HepG2 (cell line): Measurements from ENCODE around the gene SGPL1. TPM values are rescaled to one million over a fixed set of nuclear protein-coding genes. Genes with fewer than 3 reads are reported as not detected.

ENCODE experiments used
- BCL6 ChIP-seq: IDR thresholded peaks from 2 replicates; pipeline ENCODE4 v1.6.1; 2016; ENCODE audit warnings: missing genetic modification reagents, missing compliant biosample characterization
- BHLHE40 ChIP-seq: IDR thresholded peaks from 2 replicates; pipeline ENCODE4 v1.6.1; 2011; ENCODE audit warnings: low read length, improper control_type of control experiment
- CEBPB ChIP-seq: IDR thresholded peaks from 2 replicates; pipeline ENCODE4 v1.6.1; 2011; ENCODE audit warnings: low read depth, low read length, improper control_type of control experiment, borderline replicate concordance
- ERF ChIP-seq: IDR thresholded peaks from 2 replicates; pipeline ENCODE4 v1.6.1; 2018; ENCODE audit warnings: missing biosample characterization, missing genetic modification reagents
- IRF2 ChIP-seq: IDR thresholded peaks from 2 replicates; pipeline ENCODE4 v1.6.1; 2018; ENCODE audit warnings: missing genetic modification reagents, missing compliant biosample characterization
- KAT8 ChIP-seq: IDR thresholded peaks from 2 replicates; pipeline ENCODE4 v1.6.1; 2016; ENCODE audit warnings: missing genetic modification reagents, missing compliant biosample characterization
- NFKB2 ChIP-seq: sonication (generic); formaldehyde crosslinking; IDR thresholded peaks from 2 replicates; pipeline ENCODE4 v1.4.0; 2020; ENCODE audit warnings: missing genetic modification reagents, borderline replicate concordance
- RXRB ChIP-seq: IDR thresholded peaks from 2 replicates; pipeline ENCODE4 v1.6.1; 2016; ENCODE audit warnings: borderline replicate concordance, missing genetic modification reagents, missing compliant biosample characterization
- SP4 ChIP-seq: sonication (generic); formaldehyde crosslinking; IDR thresholded peaks from 2 replicates; pipeline ENCODE4 v1.8.1; 2023; ENCODE audit warnings: mild to moderate bottlenecking, missing genetic modification reagents
- ZFX ChIP-seq: sonication (generic); formaldehyde crosslinking; IDR thresholded peaks from 2 replicates; pipeline ENCODE4 v1.4.0; 2020; ENCODE audit warnings: mild to moderate bottlenecking, low read depth, missing genetic modification reagents, moderate library complexity
- ZNF614 ChIP-seq: IDR thresholded peaks from 2 replicates; pipeline ENCODE4 v1.6.1; 2018; ENCODE audit warnings: missing biosample characterization, missing genetic modification reagents, inconsistent platforms, borderline replicate concordance
- polyA plus RNA-seq, 8 experiments: library from polyadenylated mRNA; depleted of rRNA in 3 of 8; stranded (reverse) in 7 of 8; unstranded in 1 of 8; fragments of >200 nt; fragmentation: Illumina TruSeq in 4 of 8; extraction: Trizol in 4 of 8; gene quantifications; 2 replicates each; pipeline versions ENCODE4 v1.2.1 to v1.2.3, GENCODE V29; 2011 to 2016; ENCODE audit warnings: low read depth in 4 of 8, missing spikeins in 1 of 8, mixed read lengths in 1 of 8; ENCODE audit not compliant: insufficient read depth in 1 of 8
- total RNA-seq, 5 experiments: library from RNA; depleted of rRNA; stranded (reverse); fragments of >200 nt; fragmentation: Illumina TruSeq; extraction: Trizol; gene quantifications; 2 replicates each; pipeline ENCODE4 v1.2.3, GENCODE V29; 2016; ENCODE audit warnings: low read depth in 1 of 5
- TF ChIP-seq, protein P1 (sequence below): sonication (generic); formaldehyde crosslinking; IDR thresholded peaks from 2 replicates; pipeline ENCODE4 v1.5.0; 2020; ENCODE audit warnings: mild to moderate bottlenecking, missing genetic modification reagents, moderate library complexity
- TF ChIP-seq, protein P2 (sequence below): sonication (generic); formaldehyde crosslinking; IDR thresholded peaks from 2 replicates; pipeline ENCODE4 v1.4.0; 2020; ENCODE audit warnings: missing genetic modification reagents, borderline replicate concordance
- TF ChIP-seq, protein P3 (sequence below): IDR thresholded peaks from 2 replicates; pipeline ENCODE4 v1.6.1; 2018; ENCODE audit warnings: missing genetic modification reagents, mild to moderate bottlenecking, missing compliant biosample characterization

SGPL1 gene
- total and polyA plus RNA-seq, 2 of the 13 experiments (the other 11 are each of a cell fraction or from before 2014, with no cell fraction given), result 17.6 to 25.0 TPM

DNA sequence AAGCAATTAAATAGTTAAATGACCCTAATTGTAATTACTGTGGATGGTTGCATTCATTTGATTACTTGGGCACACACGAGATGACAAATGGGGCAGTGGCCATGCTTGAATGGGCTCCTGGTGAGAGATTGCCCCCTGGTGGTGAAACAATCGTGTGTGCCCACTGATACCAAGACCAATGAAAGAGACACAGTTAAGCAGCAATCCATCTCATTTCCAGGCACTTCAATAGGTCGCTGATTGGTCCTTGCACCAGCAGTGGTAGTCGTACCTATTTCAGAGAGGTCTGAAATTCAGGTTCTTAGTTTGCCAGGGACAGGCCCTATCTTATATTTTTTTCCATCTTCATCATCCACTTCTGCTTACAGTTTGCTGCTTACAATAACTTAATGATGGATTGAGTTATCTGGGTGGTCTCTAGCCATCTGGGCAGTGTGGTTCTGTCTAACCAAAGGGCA is 64.4 kb downstream of the SGPL1 start (continued):
- TF ChIP-seq, protein P1, sequence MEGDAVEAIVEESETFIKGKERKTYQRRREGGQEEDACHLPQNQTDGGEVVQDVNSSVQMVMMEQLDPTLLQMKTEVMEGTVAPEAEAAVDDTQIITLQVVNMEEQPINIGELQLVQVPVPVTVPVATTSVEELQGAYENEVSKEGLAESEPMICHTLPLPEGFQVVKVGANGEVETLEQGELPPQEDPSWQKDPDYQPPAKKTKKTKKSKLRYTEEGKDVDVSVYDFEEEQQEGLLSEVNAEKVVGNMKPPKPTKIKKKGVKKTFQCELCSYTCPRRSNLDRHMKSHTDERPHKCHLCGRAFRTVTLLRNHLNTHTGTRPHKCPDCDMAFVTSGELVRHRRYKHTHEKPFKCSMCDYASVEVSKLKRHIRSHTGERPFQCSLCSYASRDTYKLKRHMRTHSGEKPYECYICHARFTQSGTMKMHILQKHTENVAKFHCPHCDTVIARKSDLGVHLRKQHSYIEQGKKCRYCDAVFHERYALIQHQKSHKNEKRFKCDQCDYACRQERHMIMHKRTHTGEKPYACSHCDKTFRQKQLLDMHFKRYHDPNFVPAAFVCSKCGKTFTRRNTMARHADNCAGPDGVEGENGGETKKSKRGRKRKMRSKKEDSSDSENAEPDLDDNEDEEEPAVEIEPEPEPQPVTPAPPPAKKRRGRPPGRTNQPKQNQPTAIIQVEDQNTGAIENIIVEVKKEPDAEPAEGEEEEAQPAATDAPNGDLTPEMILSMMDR (CRISPR knock-in tag), result peak; percentile 92
- TF ChIP-seq ERF (CRISPR knock-in tag) (peak; percentile 58; the same call in 1 of the 2 replicates), ZNF614 (no peak), KAT8 (CRISPR knock-in tag) (0 out of 2 replicates have a peak, but pooled peaks have one; percentile 25), ZFX (CRISPR knock-in tag) (peak; percentile 21; the same call in 1 of the 2 replicates), BHLHE40 (0 out of 2 replicates have a peak, but pooled peaks have one; percentile 30), CEBPB (no peak), IRF2 (CRISPR knock-in tag) (peak; percentile 37; the same call in 1 of the 2 replicates), NFKB2 (CRISPR knock-in tag) (no peak), SP4 (no peak), RXRB (CRISPR knock-in tag) (peak; percentile 31; the same call in 1 of the 2 replicates), BCL6 (CRISPR knock-in tag) (0 out of 2 replicates have a peak, but pooled peaks have one; percentile 11)
- TF ChIP-seq, protein P2, sequence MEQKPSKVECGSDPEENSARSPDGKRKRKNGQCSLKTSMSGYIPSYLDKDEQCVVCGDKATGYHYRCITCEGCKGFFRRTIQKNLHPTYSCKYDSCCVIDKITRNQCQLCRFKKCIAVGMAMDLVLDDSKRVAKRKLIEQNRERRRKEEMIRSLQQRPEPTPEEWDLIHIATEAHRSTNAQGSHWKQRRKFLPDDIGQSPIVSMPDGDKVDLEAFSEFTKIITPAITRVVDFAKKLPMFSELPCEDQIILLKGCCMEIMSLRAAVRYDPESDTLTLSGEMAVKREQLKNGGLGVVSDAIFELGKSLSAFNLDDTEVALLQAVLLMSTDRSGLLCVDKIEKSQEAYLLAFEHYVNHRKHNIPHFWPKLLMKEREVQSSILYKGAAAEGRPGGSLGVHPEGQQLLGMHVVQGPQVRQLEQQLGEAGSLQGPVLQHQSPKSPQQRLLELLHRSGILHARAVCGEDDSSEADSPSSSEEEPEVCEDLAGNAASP (CRISPR knock-in tag), result 0 out of 2 replicates have a peak, but pooled peaks have one; percentile 50
- TF ChIP-seq, protein P3, sequence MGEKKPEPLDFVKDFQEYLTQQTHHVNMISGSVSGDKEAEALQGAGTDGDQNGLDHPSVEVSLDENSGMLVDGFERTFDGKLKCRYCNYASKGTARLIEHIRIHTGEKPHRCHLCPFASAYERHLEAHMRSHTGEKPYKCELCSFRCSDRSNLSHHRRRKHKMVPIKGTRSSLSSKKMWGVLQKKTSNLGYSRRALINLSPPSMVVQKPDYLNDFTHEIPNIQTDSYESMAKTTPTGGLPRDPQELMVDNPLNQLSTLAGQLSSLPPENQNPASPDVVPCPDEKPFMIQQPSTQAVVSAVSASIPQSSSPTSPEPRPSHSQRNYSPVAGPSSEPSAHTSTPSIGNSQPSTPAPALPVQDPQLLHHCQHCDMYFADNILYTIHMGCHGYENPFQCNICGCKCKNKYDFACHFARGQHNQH (CRISPR knock-in tag), result 0 out of 2 replicates have a peak, but pooled peaks have one; percentile 18
